ENCODE data around the gene ATP6V0A1. TPM values are rescaled to one million over a fixed set of nuclear protein-coding genes. Genes with fewer than 3 reads are reported as not detected.
"Not testable (repeated sequence)": the region's sequence is repeated elsewhere in the genome, so short reads cannot be mapped to it uniquely, and the experiment has no call there.

Gene ATP6V0A1
- total RNA-seq, 1 donor from 2014 or later = 33.2 TPM

- DNase-seq (peak; percentile 44), ATAC-seq (peak; percentile 49)
- intact Hi-C loops (cut with micrococcal nuclease) = loop anchor here (10.0 kb wide), 1 partner anchor 86 kb away; no protein-coding TSS in a partner anchor
Observed at GRCh38 chr17:42428141-42428944, 30.3 kb upstream of the ATP6V0A1 start.

GRCh38 chr17:42429726-42430447, 28.8 kb upstream of the ATP6V0A1 start:
- DNase-seq (no peak), ATAC-seq (peak; percentile 74)
- intact Hi-C loops (cut with micrococcal nuclease) = loop anchor here (10.0 kb wide), 1 partner anchor 85 kb away; no protein-coding TSS in a partner anchor

DNA sequence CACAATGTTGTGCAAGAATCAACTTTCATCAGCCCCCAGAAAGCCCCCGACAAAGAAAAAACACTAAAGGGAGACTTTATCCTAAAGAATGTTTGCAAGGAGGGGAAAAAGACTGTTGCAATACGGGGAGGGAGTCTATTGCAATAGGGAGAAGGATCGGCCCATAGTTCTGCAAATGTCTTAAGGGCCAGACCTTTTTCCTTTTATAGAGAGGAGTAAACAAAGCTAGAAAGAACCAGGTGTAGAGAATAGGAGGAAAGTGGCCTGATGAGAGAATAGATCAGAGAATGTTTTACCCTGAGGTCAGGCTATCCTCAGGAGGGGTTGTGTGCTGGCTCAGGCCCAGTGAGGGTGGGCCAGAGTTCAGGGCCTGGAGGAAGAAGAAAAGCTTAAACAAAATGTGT, 26.9 kb upstream of the ATP6V0A1 start:
- intact Hi-C loops (cut with micrococcal nuclease) = no loop called here
- ATAC-seq (peak; percentile 4), DNase-seq (no peak)

GRCh38 chr17:42436391-42436790, 22.3 kb upstream of the ATP6V0A1 start:
- intact Hi-C loops (cut with micrococcal nuclease) = no loop called here
- DNase-seq (no peak), ATAC-seq (peak; percentile 96)

GRCh38 chr17:42438600-42439567, 19.8 kb upstream of the ATP6V0A1 start:
- intact Hi-C loops (cut with micrococcal nuclease) = no loop called here
- DNase-seq (no peak), ATAC-seq (no peak)

DNA sequence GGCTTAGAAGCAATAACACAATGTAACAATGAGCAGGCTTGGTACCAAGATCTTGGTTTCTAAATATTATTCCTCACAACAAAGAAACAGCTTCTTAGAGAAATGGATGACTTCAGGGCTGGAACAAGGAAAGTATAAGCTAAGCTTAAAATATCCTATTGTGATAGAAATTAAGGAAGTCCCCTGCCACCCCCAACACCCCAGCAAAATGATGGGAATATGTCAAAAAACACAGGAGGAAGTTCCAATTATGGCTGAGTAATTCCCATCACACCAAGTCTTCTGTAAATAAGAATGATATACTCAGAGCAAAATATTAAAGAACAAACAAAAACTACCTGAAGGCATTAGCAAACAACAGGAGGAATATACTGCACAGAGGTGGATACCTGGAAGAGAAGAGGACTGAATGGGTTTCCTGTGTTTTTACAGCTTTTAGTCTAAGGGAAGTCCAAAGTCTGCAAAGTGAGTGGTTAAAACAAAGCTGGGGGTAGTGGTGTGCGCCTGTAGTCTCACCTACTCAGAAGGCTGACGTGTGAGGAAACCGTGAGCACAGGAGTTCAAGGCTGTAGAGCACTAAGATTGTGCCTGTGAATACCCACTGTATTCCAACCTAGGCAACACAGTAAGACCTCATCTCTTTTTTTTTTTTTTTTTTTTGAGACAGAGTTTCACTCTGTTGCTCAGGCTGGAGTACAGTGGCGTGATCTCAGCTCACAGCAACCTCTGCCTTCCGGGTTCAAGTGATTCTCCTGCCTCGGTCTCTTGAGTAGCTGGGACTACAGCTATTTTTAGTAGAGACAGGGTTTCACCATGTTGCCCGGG, 17.1 kb upstream of the ATP6V0A1 start:
- DNase-seq (no peak), ATAC-seq (no peak)
- intact Hi-C loops (cut with micrococcal nuclease) = no loop called here

GRCh38 chr17:42442196-42442565, 16.5 kb upstream of the ATP6V0A1 start:
- DNase-seq = no peak
- ATAC-seq = no peak
- intact Hi-C loops (cut with micrococcal nuclease) = no loop called here

DNA sequence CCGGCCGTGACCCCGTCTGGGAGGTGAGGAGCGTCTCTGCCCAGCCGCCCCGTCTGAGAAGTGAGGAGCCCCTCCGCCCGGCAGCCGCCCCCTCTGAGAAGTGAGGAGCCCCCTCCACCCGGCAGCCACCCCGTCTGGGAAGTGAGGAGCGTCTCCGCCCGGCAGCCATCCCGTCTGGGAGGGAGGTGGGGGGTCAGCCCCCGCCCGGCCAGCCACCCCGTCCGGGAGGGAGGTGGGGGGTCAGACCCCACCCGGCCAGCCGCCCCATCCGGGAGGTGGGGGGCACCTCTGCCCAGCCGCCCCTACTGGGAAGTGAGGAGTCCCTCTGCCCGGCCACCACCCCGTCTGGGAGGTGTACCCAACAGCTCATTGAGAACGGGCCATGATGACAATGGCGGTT, 9.5 kb upstream of the ATP6V0A1 start:
- DNase-seq; intact Hi-C loops (cut with micrococcal nuclease); ATAC-seq: not testable (repeated sequence)

DNA sequence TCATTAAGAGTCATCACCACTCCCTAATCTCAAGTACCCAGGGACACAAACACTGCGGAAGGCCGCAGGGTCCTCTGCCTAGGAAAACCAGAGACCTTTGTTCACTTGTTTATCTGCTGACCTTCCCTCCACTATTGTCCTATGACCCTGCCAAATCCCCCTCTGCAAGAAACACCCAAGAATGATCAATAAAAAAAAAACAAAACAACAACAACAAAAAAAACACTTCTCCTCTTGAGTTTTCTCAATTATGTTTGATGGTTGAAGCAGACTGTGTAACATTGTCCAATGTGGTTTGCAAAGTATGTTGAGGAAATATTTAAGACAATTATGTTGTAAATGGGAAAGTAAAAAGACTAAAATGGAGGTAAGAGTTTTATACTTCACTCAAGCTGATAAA, 8.8 kb upstream of the ATP6V0A1 start:
- intact Hi-C loops (cut with micrococcal nuclease) = not testable (repeated sequence)

DNA sequence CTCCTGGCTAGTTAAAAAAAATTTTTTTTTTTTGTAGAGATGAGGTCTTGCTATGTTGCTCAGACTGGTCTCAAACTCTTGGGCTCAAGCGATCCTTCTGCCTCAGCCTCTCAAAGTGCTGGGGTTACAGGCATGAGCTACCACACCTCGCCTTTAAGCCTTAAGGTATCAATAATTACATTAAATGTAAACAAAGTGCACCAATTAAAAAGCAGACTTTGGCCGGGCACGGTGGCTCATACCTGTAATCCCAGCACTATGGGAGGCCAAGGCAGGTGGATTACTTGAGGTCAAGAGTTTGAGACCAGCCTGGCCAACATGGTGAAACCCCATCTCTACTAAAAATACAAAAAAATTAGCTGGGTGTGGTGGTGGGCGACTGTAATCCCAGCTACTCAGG, 7.4 kb upstream of the ATP6V0A1 start:
- DNase-seq; intact Hi-C loops (cut with micrococcal nuclease); ATAC-seq: not testable (repeated sequence)

More for the DNA sequence above, 8.8 kb upstream of the ATP6V0A1 start:
- not testable (repeated sequence) for DNase-seq, ATAC-seq

DNA sequence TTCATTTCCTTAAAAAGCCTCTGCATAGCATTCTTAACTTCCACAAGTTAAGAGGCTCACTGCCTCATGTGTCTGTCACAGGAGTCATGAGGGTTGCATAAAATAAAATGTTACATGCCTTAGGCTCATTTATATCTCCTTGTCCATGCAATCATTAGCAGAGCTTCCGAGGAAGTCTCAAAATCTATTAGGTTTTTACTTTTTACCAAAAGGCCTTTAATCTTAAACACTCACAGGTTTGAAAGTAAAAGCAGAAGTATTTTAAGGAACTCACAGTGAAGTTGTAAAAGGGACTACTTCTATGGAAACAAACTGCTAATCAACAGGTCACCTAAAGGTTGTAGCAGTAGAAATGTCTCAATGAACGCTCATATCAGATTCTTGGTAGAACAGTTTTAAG, 5.2 kb upstream of the ATP6V0A1 start:
- ATAC-seq = no peak
- intact Hi-C loops (cut with micrococcal nuclease) = no loop called here
- DNase-seq = no peak

DNA sequence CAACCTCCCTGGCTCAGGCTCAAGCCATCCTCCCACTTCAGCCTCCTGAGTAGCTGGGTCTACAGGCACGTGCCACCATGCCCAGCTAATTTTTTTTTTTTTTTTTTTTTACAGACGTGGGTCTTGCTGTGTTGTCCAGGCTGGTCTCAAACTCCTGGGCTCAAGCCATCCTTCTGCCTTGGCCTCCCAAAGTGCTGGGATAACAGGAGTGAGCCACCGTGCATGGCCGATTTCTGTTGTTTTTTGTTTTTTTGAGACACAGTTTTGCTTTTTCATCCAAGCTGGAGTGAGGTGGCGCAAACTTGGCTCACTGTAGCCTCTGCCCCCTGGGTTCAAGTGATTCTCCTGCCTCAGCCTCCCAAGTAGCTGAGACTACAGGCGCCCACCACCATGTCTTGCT, 3.7 kb upstream of the ATP6V0A1 start:
- intact Hi-C loops (cut with micrococcal nuclease); DNase-seq; ATAC-seq: not testable (repeated sequence)

- peak; percentile 18 for ATAC-seq
- DNase-seq = no peak
- intact Hi-C loops (cut with micrococcal nuclease) = no loop called here
Observed at GRCh38 chr17:42456223-42457106, 2.2 kb upstream of the ATP6V0A1 start.

GRCh38 chr17:42457107-42457792, 1.4 kb upstream of the ATP6V0A1 start:
- no peak for DNase-seq
- no peak for ATAC-seq
- intact Hi-C loops (cut with micrococcal nuclease) = no loop called here

DNA sequence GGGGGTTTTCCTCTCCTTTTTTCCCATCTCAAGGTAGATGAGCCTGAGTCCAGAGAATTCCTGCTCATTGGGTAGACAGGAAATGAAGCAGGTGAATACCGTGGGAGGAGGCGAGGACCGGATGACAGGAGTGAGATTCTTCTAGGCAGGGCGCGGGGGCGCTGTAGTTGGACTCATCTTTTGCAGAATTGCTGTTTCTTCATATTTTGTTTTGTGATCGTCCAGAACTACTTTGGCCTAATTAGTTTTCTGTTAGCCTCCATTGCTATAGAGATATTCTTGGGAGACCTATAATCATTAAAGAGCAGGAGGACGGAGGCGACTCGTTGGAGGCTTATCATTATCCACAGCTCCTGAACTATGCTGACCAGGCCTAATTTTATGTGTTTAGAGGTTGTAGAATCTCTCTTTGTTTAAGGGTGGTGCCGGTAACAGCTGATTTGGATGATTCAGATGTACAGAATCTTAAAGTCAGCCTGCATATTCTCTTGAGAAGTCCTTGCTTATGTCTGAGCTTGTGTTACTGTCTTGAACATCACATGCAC, 650 bp downstream of the ATP6V0A1 start:
- peak; percentile 51 for DNase-seq
- intact Hi-C loops (cut with micrococcal nuclease) = no loop called here
- peak; percentile 51 for ATAC-seq

DNA sequence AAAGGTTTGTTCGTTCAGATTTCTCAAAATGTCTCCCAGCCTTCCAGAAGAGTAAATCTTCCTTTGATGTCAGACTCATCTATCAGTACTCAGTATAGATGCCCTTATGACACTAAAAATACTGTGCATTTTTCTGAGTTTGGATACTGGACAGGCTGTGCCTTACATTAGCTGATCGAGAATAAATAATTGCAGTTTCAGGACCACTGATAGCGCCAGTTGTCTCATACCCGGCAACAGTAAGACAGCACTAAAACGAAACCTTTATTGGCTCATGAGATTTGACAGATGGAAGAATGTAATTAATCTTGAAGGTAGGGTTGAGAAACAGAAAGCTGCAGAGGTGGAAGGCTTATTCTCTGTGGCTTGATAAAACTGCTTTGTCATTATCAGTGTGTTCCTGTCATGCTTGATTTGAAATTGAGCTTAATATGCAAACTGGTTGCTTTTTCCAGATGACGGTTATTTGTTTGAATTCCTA, 1.2 kb downstream of the ATP6V0A1 start:
- intact Hi-C loops (cut with micrococcal nuclease) = loop anchor here (10.0 kb wide), 1 partner anchor 135 kb away; no protein-coding TSS in a partner anchor
- ATAC-seq = peak; percentile 15
- no peak for DNase-seq
